ENCODE results near the gene STEAP1. TPM values are rescaled to one million over a fixed set of nuclear protein-coding genes. Genes with fewer than 3 reads are reported as not detected.
A peak's percentile ranks its signal among the peaks of the same experiment; 100 is the strongest.
"Not testable (repeated sequence)": the region's sequence is repeated elsewhere in the genome, so short reads cannot be mapped to it uniquely, and the experiment has no call there.

STEAP1 gene
- total and polyA plus RNA-seq, 9 of the 15 experiments (the other 6 are each of a cell fraction or from before 2014, with no cell fraction given), result 2.7 to 6.8 (median 5.1) TPM

GRCh38 chr7:90119178-90119971 is 34.9 kb upstream of the STEAP1 start:
- intact Hi-C loops (cut with micrococcal nuclease) (no loop called here), in situ Hi-C loops (cut with MboI) (loop anchor here (25.0 kb wide), 1 partner anchor 1582 kb away; no protein-coding TSS in a partner anchor)
- no peak overlapping the region for H3K4me2 ChIP-seq (ENCODE audit: insufficient read depth, low read length)
- H3K9me3 ChIP-seq (replicated peaks; ENCODE audit: control insufficient read depth, insufficient read depth, low read depth, low read length), result no peaks in the 10 kb centered on the region
- no peaks in the 10 kb centered on the region; a peak in 1 of 5 replicates for H3K27me3 ChIP-seq (ENCODE audit: control insufficient read depth in 2 of 2, insufficient read depth in 2 of 2, low read length in 2 of 2)
- no peak overlapping the region for H3K9ac ChIP-seq (ENCODE audit: insufficient read depth in 1 of 2, low read depth in 2 of 2, low read length in 2 of 2)
- FAIRE-seq (no peak), ATAC-seq (no peak; the same call in 2 of the 3 replicates), DNase-seq (ENCODE audit: extremely low read depth in 1 of 4, low spot score in 3 of 4) (no peak)
- H3K4me3 ChIP-seq, result no peak overlapping the region
- peak; percentile 30; the same call in 1 of the 2 replicates for TF ChIP-seq RFX1 (IDR thresholded peaks at IDR 0.05)
- TF ChIP-seq E2F6 (IDR thresholded peaks at IDR 0.05; ENCODE audit: borderline replicate concordance in 1 of 2, extremely low read depth in 1 of 2, insufficient read depth in 1 of 2, insufficient read length in 1 of 2, low read depth in 1 of 2, low read length in 1 of 2, poor library complexity in 1 of 2, severe bottlenecking in 1 of 2), result peak in 1 of 2 experiments; percentile 66
- no peak for TF ChIP-seq BRF1 (IDR thresholded peaks at IDR 0.05; ENCODE audit: borderline replicate concordance, extremely low read depth, insufficient read length)
- no peak for TF ChIP-seq ARID2 (IDR thresholded peaks at IDR 0.05)
- H3K4me1 ChIP-seq (replicated peaks in 1 of 2; ENCODE audit: control insufficient read depth in 2 of 2, insufficient read depth in 2 of 2, low read length in 2 of 2), result peaks cover 0 to 8% of the 10 kb centered on the region in 2 experiments; a peak in 2 of 5 replicates
- no peaks in the 10 kb centered on the region for H3K79me2 ChIP-seq (ENCODE audit: control insufficient read depth, insufficient read depth, low read length)
- CTCF ChIA-PET (ENCODE audit: low intra/inter-chr PET ratio), result no interaction called here
- no peaks in the 10 kb centered on the region for H4K20me1 ChIP-seq (replicated peaks; ENCODE audit: control insufficient read depth, insufficient read depth, low read length)
- BruUV-seq (replicated peaks), result no TSS peak
- H2AFZ ChIP-seq (ENCODE audit: low read depth, low read length), result no peak overlapping the region
- no peak overlapping the region for H3K27ac ChIP-seq (ENCODE audit: extremely low read depth, low read depth, low read length)
- no peaks in the 10 kb centered on the region for H3K36me3 ChIP-seq (ENCODE audit: control insufficient read depth, insufficient read depth, low read length)
- 12% methylated on average over 30 of the region's 58 CpGs for WGBS (ENCODE audit: insufficient coverage, low coverage, missing lambda C conversion rate)
- POLR2A ChIA-PET, result no interaction called here
- H3K9me1 ChIP-seq (ENCODE audit: control insufficient read depth, insufficient read depth, low read length), result no peaks in the 10 kb centered on the region

- H3K4me1 ChIP-seq (replicated peaks in 1 of 2; ENCODE audit: control insufficient read depth in 2 of 2, insufficient read depth in 2 of 2, low read length in 2 of 2); H4K20me1 ChIP-seq (replicated peaks; ENCODE audit: control insufficient read depth, insufficient read depth, low read length); H3K36me3 ChIP-seq (ENCODE audit: control insufficient read depth, insufficient read depth, low read length); CTCF ChIA-PET (ENCODE audit: low intra/inter-chr PET ratio); POLR2A ChIA-PET; ATAC-seq; DNase-seq (ENCODE audit: extremely low read depth in 1 of 4, low spot score in 3 of 4); H3K9ac ChIP-seq (ENCODE audit: insufficient read depth in 1 of 2, low read depth in 2 of 2, low read length in 2 of 2); H3K4me2 ChIP-seq (ENCODE audit: insufficient read depth, low read length); H3K9me3 ChIP-seq (replicated peaks; ENCODE audit: control insufficient read depth, insufficient read depth, low read depth, low read length); H3K27me3 ChIP-seq (ENCODE audit: control insufficient read depth in 2 of 2, insufficient read depth in 2 of 2, low read length in 2 of 2); BruUV-seq (replicated peaks); FAIRE-seq; H3K9me1 ChIP-seq (ENCODE audit: control insufficient read depth, insufficient read depth, low read length); H3K79me2 ChIP-seq (ENCODE audit: control insufficient read depth, insufficient read depth, low read length); H3K27ac ChIP-seq (ENCODE audit: extremely low read depth, low read depth, low read length); H3K4me3 ChIP-seq; H2AFZ ChIP-seq (ENCODE audit: low read depth, low read length); intact Hi-C loops (cut with micrococcal nuclease): not testable (repeated sequence)
- 0% methylated on average over 4 of the region's 4 CpGs for WGBS (ENCODE audit: insufficient coverage, low coverage, missing lambda C conversion rate)
- in situ Hi-C loops (cut with MboI), result loop anchor here (25.0 kb wide), 1 partner anchor 1583 kb away; no protein-coding TSS in a partner anchor
Observed at GRCh38 chr7:90120205-90120604, 34.1 kb upstream of the STEAP1 start.

GRCh38 chr7:90131746-90132145 is 22.5 kb upstream of the STEAP1 start:
- H3K27me3 ChIP-seq (ENCODE audit: control insufficient read depth in 2 of 2, insufficient read depth in 2 of 2, low read length in 2 of 2); H3K27ac ChIP-seq (ENCODE audit: extremely low read depth, low read depth, low read length); BruUV-seq (replicated peaks); POLR2A ChIA-PET; H3K4me2 ChIP-seq (ENCODE audit: insufficient read depth, low read length); intact Hi-C loops (cut with micrococcal nuclease); H3K36me3 ChIP-seq (ENCODE audit: control insufficient read depth, insufficient read depth, low read length); H3K9me3 ChIP-seq (replicated peaks; ENCODE audit: control insufficient read depth, insufficient read depth, low read depth, low read length); CTCF ChIA-PET (ENCODE audit: low intra/inter-chr PET ratio); H3K4me1 ChIP-seq (replicated peaks in 1 of 2; ENCODE audit: control insufficient read depth in 2 of 2, insufficient read depth in 2 of 2, low read length in 2 of 2); H3K79me2 ChIP-seq (ENCODE audit: control insufficient read depth, insufficient read depth, low read length); H3K9me1 ChIP-seq (ENCODE audit: control insufficient read depth, insufficient read depth, low read length); FAIRE-seq; H4K20me1 ChIP-seq (replicated peaks; ENCODE audit: control insufficient read depth, insufficient read depth, low read length); H3K4me3 ChIP-seq; DNase-seq (ENCODE audit: extremely low read depth in 1 of 4, low spot score in 3 of 4); H2AFZ ChIP-seq (ENCODE audit: low read depth, low read length); H3K9ac ChIP-seq (ENCODE audit: insufficient read depth in 1 of 2, low read depth in 2 of 2, low read length in 2 of 2); ATAC-seq: not testable (repeated sequence)
- WGBS (ENCODE audit: insufficient coverage, low coverage, missing lambda C conversion rate), result 1% methylated on average over 8 of the region's 8 CpGs
- in situ Hi-C loops (cut with MboI), result loop anchor here (25.0 kb wide), 1 partner anchor 1894 kb away; no protein-coding TSS in a partner anchor
